PC-3 (cell line): ENCODE results near the gene PACRG.

Experiments
- EZH2 ChIP-seq: fragments of 300-600 bp; sonication (generic); IDR thresholded peaks from one replicate; pipeline ENCODE4 v1.6.1; 2017; ENCODE audit warnings: antibody characterized with exemption, mild to moderate bottlenecking, low read length; ENCODE audit not compliant: unreplicated experiment
- TF ChIP-seq, protein P1 (sequence below): fragments of 300-600 bp; sonication (generic); conservative IDR thresholded peaks from 2 replicates; pipeline ENCODE4 v1.5.1; 2017; ENCODE audit warnings: antibody characterized with exemption, low read depth, mild to moderate bottlenecking, low read length

DNA sequence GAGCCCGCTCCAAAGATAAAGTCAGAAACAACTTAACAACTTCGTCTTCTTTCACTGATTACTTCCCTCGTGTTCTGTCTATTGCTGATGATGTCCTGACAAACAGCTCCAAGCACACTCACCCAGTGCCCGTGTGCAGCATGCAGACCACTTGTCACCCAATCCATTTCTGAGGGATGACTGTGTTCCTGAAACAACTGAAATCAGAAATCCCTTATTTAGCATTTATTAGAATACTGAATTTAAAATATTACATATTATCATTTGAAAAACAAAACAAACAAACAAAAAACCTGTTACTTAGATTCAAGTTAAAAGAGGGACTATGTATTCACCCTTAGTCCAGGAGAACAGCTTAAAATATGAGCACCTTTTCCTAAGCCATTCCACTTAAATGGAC is 463.0 kb downstream of the PACRG start:
- TF ChIP-seq, protein P1, sequence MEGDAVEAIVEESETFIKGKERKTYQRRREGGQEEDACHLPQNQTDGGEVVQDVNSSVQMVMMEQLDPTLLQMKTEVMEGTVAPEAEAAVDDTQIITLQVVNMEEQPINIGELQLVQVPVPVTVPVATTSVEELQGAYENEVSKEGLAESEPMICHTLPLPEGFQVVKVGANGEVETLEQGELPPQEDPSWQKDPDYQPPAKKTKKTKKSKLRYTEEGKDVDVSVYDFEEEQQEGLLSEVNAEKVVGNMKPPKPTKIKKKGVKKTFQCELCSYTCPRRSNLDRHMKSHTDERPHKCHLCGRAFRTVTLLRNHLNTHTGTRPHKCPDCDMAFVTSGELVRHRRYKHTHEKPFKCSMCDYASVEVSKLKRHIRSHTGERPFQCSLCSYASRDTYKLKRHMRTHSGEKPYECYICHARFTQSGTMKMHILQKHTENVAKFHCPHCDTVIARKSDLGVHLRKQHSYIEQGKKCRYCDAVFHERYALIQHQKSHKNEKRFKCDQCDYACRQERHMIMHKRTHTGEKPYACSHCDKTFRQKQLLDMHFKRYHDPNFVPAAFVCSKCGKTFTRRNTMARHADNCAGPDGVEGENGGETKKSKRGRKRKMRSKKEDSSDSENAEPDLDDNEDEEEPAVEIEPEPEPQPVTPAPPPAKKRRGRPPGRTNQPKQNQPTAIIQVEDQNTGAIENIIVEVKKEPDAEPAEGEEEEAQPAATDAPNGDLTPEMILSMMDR: no peak
- no peak for TF ChIP-seq EZH2
